ENCODE measurements around the gene ETV7. TPM values are rescaled to one million over a fixed set of nuclear protein-coding genes. Genes with fewer than 3 reads are reported as not detected.

ETV7 gene
- total RNA-seq, 1 donor: 0.73 TPM

- H3K4me1 ChIP-seq (ENCODE audit: insufficient read depth, low read length): no peaks in the 10 kb centered on the region
- H3K4me3 ChIP-seq (ENCODE audit: low read length): no peak overlapping the region
- no peaks in the 10 kb centered on the region for H3K27me3 ChIP-seq (ENCODE audit: insufficient read depth, low read length)
- H3K9me3 ChIP-seq (ENCODE audit: low read depth, low read length): no peaks in the 10 kb centered on the region
Observed at GRCh38 chr6:36404164-36404563, 16.7 kb upstream of the ETV7 start.

GRCh38 chr6:36402481-36402880 lies 15.0 kb upstream of the ETV7 start:
- Histone ChIP-seq H3K4me1 (ENCODE audit: insufficient read depth, low read length) (no peaks in the 10 kb centered on the region), H3K27me3 (ENCODE audit: insufficient read depth, low read length) (no peaks in the 10 kb centered on the region), H3K9me3 (ENCODE audit: low read depth, low read length) (no peaks in the 10 kb centered on the region), H3K4me3 (ENCODE audit: low read length) (no peak overlapping the region)

- Histone ChIP-seq H3K27me3 (ENCODE audit: insufficient read depth, low read length) (no peaks in the 10 kb centered on the region), H3K4me1 (ENCODE audit: insufficient read depth, low read length) (no peaks in the 10 kb centered on the region), H3K9me3 (ENCODE audit: low read depth, low read length) (no peaks in the 10 kb centered on the region), H3K4me3 (ENCODE audit: low read length) (no peak overlapping the region)
Observed at GRCh38 chr6:36399970-36400369, 12.5 kb upstream of the ETV7 start.

GRCh38 chr6:36392621-36393020 lies 5.2 kb upstream of the ETV7 start:
- Histone ChIP-seq H3K4me1 (ENCODE audit: insufficient read depth, low read length) (peaks cover 7% of the 10 kb centered on the region), H3K9me3 (ENCODE audit: low read depth, low read length) (no peaks in the 10 kb centered on the region), H3K27me3 (ENCODE audit: insufficient read depth, low read length) (peaks cover 25% of the 10 kb centered on the region), H3K4me3 (ENCODE audit: low read length) (no peak overlapping the region)

- Histone ChIP-seq H3K4me1 (ENCODE audit: insufficient read depth, low read length) (peaks cover 24% of the 10 kb centered on the region), H3K27me3 (ENCODE audit: insufficient read depth, low read length) (peaks cover 36% of the 10 kb centered on the region), H3K9me3 (ENCODE audit: low read depth, low read length) (no peaks in the 10 kb centered on the region), H3K4me3 (ENCODE audit: low read length) (no peak overlapping the region)
Observed at GRCh38 chr6:36389353-36389752, 1.9 kb upstream of the ETV7 start.

- H3K4me3 ChIP-seq (ENCODE audit: low read length): peak overlapping the region; percentile 55
- peaks cover 24% of the 10 kb centered on the region for H3K4me1 ChIP-seq (ENCODE audit: insufficient read depth, low read length)
- H3K9me3 ChIP-seq (ENCODE audit: low read depth, low read length): no peaks in the 10 kb centered on the region
- H3K27me3 ChIP-seq (ENCODE audit: insufficient read depth, low read length): peaks cover 36% of the 10 kb centered on the region
Observed at GRCh38 chr6:36386495-36387439, 702 bp downstream of the ETV7 start.

GRCh38 chr6:36384095-36384494 lies 3.4 kb downstream of the ETV7 start:
- Histone ChIP-seq H3K9me3 (ENCODE audit: low read depth, low read length) (no peaks in the 10 kb centered on the region), H3K4me3 (ENCODE audit: low read length) (no peak overlapping the region), H3K4me1 (ENCODE audit: insufficient read depth, low read length) (peaks cover 24% of the 10 kb centered on the region), H3K27me3 (ENCODE audit: insufficient read depth, low read length) (peaks cover 26% of the 10 kb centered on the region)

- peaks cover 24% of the 10 kb centered on the region for H3K4me1 ChIP-seq (ENCODE audit: insufficient read depth, low read length)
- H3K9me3 ChIP-seq (ENCODE audit: low read depth, low read length): no peaks in the 10 kb centered on the region
- H3K27me3 ChIP-seq (ENCODE audit: insufficient read depth, low read length): peaks cover 21% of the 10 kb centered on the region
- no peak overlapping the region for H3K4me3 ChIP-seq (ENCODE audit: low read length)
Observed at GRCh38 chr6:36383606-36384005, 3.9 kb downstream of the ETV7 start.

- Histone ChIP-seq H3K4me1 (ENCODE audit: insufficient read depth, low read length) (peaks cover 20% of the 10 kb centered on the region), H3K27me3 (ENCODE audit: insufficient read depth, low read length) (peaks cover 15% of the 10 kb centered on the region), H3K4me3 (ENCODE audit: low read length) (no peak overlapping the region), H3K9me3 (ENCODE audit: low read depth, low read length) (no peaks in the 10 kb centered on the region)
Observed at GRCh38 chr6:36382976-36383375, 4.5 kb downstream of the ETV7 start.

- peaks cover 4% of the 10 kb centered on the region for H3K27me3 ChIP-seq (ENCODE audit: insufficient read depth, low read length)
- no peaks in the 10 kb centered on the region for H3K9me3 ChIP-seq (ENCODE audit: low read depth, low read length)
- peaks cover 9% of the 10 kb centered on the region for H3K4me1 ChIP-seq (ENCODE audit: insufficient read depth, low read length)
- H3K4me3 ChIP-seq (ENCODE audit: low read length): no peak overlapping the region
Observed at GRCh38 chr6:36381502-36382389, 5.7 kb downstream of the ETV7 start.

GRCh38 chr6:36380166-36380565 lies 7.3 kb downstream of the ETV7 start:
- H3K27me3 ChIP-seq (ENCODE audit: insufficient read depth, low read length): no peaks in the 10 kb centered on the region
- no peaks in the 10 kb centered on the region for H3K9me3 ChIP-seq (ENCODE audit: low read depth, low read length)
- H3K4me3 ChIP-seq (ENCODE audit: low read length): no peak overlapping the region
- H3K4me1 ChIP-seq (ENCODE audit: insufficient read depth, low read length): no peaks in the 10 kb centered on the region

GRCh38 chr6:36378936-36379335 lies 8.5 kb downstream of the ETV7 start:
- H3K9me3 ChIP-seq (ENCODE audit: low read depth, low read length): no peaks in the 10 kb centered on the region
- no peaks in the 10 kb centered on the region for H3K27me3 ChIP-seq (ENCODE audit: insufficient read depth, low read length)
- no peaks in the 10 kb centered on the region for H3K4me1 ChIP-seq (ENCODE audit: insufficient read depth, low read length)
- H3K4me3 ChIP-seq (ENCODE audit: low read length): no peak overlapping the region

- Histone ChIP-seq H3K4me1 (ENCODE audit: insufficient read depth, low read length) (no peaks in the 10 kb centered on the region), H3K27me3 (ENCODE audit: insufficient read depth, low read length) (no peaks in the 10 kb centered on the region), H3K9me3 (ENCODE audit: low read depth, low read length) (no peaks in the 10 kb centered on the region), H3K4me3 (ENCODE audit: low read length) (no peak overlapping the region)
Observed at GRCh38 chr6:36378243-36378920, 9.1 kb downstream of the ETV7 start.

GRCh38 chr6:36377594-36377993 lies 9.9 kb downstream of the ETV7 start:
- Histone ChIP-seq H3K4me3 (ENCODE audit: low read length) (no peak overlapping the region), H3K27me3 (ENCODE audit: insufficient read depth, low read length) (no peaks in the 10 kb centered on the region), H3K4me1 (ENCODE audit: insufficient read depth, low read length) (no peaks in the 10 kb centered on the region), H3K9me3 (ENCODE audit: low read depth, low read length) (no peaks in the 10 kb centered on the region)

GRCh38 chr6:36376742-36377141 lies 10.7 kb downstream of the ETV7 start:
- Histone ChIP-seq H3K4me1 (ENCODE audit: insufficient read depth, low read length) (no peaks in the 10 kb centered on the region), H3K9me3 (ENCODE audit: low read depth, low read length) (no peaks in the 10 kb centered on the region), H3K4me3 (ENCODE audit: low read length) (no peak overlapping the region), H3K27me3 (ENCODE audit: insufficient read depth, low read length) (no peaks in the 10 kb centered on the region)

Data from mononuclear cell (primary cell).